CD4-positive, alpha-beta T cell treated with Interleukin-17A for 1 hour (primary cell): Measurements from ENCODE around the gene SLC10A6.
"Not testable (repeated sequence)": the region's sequence is repeated elsewhere in the genome, so short reads cannot be mapped to it uniquely, and the experiment has no call there.

Source experiments
- DNase-seq: peaks from one replicate; pipeline ENCODE4 v3.0.0-alpha.2; 2020

Gene SLC10A6, protein sequence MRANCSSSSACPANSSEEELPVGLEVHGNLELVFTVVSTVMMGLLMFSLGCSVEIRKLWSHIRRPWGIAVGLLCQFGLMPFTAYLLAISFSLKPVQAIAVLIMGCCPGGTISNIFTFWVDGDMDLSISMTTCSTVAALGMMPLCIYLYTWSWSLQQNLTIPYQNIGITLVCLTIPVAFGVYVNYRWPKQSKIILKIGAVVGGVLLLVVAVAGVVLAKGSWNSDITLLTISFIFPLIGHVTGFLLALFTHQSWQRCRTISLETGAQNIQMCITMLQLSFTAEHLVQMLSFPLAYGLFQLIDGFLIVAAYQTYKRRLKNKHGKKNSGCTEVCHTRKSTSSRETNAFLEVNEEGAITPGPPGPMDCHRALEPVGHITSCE

DNA sequence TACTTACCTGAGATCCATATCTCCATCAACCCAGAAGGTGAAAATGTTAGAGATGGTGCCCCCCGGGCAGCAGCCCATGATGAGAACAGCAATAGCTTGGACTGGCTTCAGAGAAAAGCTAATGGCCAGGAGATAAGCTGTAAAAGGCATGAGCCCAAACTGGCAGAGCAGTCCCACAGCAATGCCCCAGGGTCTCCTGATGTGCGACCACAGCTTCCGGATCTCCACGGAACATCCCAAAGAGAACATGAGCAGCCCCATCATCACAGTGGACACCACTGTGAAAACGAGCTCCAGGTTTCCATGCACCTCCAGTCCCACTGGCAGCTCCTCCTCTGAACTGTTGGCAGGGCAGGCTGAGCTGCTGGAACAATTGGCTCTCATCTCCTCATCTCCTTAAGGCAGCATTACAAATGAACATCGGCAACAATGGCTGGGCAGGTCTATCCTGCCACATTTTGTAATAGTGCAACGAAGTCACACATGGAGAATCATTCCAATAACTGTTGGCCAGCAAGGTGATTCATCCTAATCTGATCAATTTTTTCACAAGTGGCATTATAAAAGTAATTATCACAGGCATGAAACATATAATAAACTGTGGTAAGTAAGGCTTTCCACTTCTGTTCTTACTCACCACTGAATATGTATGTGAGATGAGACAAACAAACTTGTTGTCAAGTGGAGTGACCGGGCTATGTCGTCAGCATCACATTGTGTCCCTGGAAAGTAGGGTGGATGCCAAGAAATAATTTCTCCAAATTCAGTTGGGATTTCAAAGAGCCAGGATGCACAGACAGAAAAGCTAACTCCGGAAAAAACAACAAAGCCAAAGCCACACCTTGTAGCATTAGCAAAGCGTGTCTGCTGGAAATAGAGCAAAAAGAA lies at the start of gene SLC10A6:
TSS of gene SLC10A6 (minus strand) at position 653 of the 888 bp plus-strand sequence. CDS start at position 384, 269 bp downstream.
- DNase-seq, result no peak

DNA sequence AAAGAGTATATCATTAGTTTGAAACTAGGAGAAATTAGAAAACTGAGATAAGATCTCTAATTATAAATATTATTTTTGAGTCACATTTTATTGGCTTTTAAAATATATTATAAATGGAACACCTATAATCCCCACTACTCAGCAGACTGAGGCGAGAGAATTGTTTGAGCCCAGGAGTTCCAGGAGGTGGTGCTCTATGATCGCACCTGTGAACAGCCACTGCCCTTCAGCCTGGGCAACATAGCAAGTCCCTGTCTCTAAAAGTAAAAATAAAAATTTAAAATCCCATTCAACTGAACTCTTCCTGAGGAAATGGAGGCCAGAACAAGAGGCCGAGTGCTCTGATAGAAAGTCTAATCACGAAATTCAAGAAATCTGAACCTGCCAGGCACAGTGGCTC lies 49.4 kb upstream of the SLC10A6 start:
- no peak for DNase-seq

DNA sequence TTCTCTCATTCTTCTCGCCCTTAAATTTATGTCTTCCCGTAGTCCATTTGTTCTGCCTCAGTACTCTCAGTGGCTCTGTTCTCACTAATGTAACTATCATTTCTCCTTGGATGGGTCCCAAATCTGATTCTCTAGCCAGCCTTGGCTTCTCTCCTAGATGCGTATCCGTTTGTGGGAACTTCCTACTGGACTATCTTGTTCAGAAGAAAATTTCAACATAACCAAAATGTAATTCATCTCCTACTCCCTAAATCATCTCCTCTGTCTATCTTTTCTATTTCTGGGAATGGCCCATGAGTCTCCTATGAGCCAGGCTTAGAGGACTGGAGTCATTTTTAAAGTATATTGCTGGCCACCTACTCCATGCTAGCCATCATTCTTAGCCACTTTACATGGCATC lies 47.4 kb upstream of the SLC10A6 start:
- DNase-seq, result no peak

DNA sequence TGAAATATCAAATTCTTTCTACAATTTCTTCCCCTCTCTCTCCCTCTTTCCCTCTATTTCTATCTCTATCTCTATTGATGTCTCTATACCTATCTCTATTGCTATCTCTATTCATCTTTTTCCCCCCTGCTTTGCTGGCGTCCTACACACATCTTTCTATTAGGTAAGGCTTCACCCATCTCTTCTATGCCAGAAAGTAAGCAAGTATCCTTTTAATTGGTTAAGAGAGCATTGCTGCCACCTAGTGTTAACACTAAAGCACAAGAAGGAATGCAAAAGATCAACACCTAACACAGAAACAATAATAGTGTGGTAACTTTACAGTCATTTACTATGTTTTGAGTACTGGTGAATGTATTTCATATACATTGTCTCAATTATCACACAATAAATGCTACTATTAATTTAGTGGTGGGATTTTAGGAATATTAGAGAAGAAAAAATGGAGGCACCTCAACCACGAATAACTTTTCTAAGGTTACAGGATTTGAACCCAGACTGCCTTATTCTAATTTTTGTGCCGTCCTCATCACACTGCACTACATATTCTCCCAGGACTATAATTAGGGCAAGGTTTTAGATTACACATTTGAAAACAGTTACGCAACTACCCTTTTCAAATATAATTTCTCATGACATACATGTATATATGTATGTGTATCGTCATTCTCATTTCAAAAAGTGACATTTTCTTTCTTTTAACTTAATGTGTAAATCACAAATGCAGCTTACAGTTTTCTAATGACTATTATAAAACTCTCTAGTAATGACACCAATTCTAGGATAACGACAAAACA lies 46.7 kb upstream of the SLC10A6 start:
- DNase-seq, result peak; percentile 73

DNA sequence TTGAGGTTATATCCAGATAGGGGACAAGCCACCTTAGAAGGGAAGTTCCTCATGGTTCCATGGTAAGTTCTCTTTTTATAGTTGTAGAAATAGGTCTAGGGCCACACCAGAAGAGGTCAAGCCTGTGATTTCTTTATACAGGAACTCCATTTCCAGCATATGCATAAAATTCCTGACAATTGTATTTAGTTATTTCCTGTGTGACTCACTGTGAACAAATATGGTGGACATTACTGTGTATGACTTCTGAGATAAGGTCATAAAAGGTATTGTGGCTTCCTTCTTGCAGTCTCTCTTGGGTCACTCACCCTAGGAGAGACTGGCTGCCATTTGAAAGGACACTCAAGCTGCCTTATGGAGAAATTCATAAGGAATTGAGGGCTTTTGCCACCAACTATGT lies 45.3 kb upstream of the SLC10A6 start:
- no peak for DNase-seq

DNA sequence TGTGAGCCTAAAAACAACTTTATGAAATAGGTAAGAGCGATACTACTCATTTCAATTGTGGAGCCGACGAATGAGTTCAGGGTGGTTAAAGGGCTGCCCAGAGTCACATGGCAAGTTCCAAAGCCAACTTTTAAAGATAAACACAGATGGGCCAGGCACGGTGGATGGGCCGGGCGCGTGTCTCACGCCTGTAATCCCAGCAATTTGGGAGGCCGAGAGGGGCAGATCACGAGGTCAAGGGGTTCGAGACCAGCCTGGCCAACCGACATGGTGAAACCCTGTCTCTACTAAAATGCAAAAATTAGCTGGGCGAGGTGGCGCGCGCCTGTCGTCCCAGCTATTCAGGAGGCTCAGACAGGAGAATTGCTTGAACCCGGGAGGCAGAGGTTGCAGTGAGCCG lies 44.0 kb upstream of the SLC10A6 start:
- no peak for DNase-seq

DNA sequence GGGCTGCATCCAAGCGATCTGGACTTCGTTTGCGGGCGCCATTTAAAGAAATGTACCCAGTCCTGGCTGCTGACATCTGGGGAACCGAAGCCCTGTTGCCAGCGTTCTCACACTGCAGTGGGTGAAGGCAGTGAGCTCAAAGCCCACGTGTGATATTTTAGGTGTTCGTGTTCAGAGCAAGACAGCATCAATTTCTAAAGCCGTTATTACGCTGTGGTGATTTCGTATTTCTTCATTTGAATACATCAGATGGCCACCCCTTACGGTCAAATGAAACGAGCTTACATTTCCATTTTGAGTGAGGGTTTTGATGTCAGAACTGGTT lies 43.4 kb upstream of the SLC10A6 start:
- DNase-seq, result no peak

DNA sequence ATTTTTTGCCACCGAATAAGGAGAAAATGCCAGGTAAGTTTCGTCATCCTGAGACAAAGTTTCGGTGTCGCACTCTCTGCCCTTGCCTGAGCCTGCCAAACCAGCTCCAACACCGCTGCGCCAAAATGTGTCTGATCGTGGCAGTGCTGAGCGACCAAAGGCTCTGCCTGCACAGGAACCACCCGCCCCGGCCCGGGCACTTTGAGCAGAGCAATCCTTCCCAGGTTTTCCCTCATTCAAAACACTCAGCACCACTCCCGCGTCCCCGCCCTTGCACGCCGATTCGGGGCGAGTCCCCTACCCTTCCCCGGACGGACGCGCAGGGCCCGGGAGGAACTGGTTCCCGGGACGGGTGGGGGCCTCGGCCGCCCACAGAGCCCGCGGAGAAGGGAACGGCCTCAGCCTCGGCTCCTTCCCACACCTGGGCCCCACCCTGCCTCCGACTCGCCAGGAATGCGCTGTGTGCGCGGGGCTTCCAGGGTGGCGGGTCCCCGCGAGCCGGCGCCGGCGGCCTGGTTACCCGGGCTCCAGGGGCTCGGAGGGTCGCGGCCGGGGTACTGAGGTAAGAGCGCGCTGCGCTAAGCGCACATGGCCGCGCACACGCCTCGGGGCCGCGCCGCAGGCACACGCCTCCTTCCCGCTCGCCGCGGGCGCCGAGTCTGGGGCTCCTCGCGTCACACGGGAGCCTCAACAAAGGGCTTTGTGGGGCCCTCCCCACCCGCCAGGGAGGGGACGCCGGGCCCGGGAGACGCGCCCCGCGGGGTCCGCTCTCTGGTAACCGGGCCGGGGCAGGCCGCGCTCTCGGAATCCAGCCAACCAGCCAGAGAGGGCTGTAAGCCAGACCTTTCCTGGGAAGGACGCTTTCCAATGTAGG lies 42.8 kb upstream of the SLC10A6 start, which contains the start of gene C4orf36:
TSS of gene C4orf36 (minus strand) at position 661 of the 874 bp plus-strand sequence. CDS start 902 bp downstream, outside the sequence.
- no peak for DNase-seq

DNA sequence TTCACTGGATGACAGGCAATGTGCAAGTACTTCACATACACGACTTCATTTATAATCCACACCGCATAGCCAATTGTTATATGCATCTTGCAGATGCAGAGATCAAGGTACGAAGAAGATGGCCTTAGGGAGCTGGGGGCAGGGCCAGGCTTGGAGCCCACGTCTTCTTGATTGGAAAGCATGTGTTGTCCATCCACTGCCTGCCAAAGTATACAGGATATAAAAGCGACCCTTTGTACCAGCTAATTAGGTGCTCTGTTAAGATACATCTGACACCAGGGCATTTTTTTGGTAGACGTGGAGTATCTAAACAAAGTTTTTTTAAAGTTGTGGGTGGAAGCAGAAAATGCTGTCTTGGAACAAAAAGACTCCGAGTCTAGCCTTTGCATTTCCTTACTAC lies 41.6 kb upstream of the SLC10A6 start:
- no peak for DNase-seq

DNA sequence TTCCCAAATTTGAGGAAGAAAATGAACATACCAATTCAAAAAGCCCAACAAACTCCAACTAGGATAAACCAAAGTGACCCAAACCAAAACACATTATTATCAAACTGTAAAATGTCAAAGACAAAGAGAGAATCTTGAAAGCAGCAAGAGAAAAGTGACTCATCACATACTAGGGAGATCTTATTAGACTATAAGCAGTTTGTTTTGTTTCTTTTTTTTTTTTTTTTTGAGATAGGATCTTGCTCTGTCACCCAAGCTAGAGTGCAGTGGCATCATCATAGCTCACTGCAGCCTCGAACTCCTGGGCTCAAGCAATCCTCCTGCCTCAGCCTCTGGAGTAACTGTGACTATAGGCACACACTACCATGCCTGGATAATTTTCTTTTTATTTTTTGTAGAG lies 30.5 kb upstream of the SLC10A6 start:
- DNase-seq, result no peak

DNA sequence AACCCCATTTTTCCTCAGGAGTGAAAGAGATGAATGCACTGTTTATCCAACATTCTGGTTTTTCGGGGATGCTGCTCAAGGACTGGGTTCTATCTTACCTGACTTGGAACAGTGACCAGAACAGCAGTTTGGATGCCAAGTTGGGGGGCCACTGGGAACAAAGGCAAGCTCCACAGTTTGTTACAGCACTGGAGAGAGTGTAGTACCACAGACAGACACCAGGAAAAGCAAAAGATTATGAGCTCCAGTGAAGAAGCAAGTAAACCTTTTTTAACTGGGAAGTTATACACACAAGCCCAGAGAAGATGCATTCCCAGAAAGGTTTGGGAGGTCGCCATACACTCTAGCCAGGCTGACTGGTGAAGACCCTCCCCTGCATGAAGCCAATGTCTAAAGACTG lies 29.5 kb upstream of the SLC10A6 start:
- DNase-seq, result no peak

DNA sequence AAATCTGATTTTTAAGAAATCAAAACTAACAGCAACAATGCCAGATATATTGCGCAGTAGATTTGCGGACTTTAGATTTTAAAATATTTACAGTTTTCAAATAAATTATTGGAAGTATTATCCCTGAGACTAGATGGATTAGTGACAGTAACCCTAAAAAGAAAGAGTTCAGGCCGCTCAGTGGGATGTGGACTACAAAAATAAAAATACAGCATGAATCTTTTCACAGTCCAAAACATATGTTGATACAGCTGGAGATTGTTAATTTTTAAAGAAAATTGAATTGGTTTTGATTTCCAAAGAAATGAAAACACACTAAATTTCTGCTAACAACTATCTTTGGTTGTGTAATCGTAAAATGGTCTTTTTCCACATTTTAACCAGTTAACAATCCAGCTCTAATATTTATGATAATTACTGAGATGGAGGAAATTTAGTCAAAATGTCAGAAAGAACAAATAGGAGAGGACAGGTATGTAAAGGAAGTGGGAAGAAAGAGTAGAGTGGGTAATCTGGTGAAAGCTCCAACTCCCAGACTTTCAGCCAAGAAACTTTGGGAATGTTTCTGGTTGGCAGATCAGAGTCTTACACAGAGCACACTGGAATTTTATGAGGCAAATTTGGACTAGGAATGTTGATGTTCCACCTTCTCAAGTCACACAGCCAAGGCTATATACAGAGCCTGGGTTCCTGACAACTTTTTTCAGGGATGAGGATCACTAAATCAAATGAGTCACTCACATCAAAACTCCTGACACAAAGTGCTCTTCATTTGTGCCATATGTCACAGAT lies 27.9 kb upstream of the SLC10A6 start:
- no peak for DNase-seq

DNA sequence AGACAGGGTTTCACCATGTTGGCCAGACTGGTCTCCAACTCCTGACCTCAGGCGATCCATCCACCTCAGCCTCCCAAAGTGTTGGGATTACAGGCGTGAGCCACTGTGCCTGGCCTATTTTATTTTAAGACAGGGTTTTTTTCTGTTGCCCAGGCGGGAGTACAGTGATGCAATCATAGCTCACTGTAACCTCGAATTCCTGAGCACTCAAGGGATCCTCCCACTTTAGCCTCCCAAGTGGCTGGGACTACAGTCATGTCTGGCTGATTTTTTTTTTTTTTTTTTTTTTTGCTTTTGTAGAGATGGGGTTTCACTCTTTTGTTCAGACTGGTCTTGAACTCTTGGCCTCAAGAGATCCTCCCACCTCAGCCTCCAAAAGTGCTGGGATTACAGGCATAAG lies 26.3 kb upstream of the SLC10A6 start:
- not testable (repeated sequence) for DNase-seq

DNA sequence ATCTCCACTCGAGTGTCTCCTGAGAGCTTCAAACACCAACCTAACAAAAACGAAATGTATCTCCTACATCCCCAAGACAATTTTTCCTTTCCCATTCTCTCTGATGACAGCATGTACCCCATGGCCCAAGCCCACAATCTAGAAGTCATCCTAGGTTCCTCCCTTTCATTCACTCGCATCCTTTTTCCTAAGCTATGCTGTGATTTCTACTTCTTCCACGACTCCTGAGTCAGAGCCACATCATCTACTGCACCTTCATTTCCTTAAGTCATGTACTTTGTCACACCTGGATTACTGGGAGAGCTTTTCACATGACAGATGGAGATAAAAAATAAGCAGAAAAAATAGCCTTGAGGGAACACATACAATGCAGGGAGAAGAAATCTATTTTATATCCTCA lies 23.0 kb upstream of the SLC10A6 start:
- DNase-seq, result no peak

DNA sequence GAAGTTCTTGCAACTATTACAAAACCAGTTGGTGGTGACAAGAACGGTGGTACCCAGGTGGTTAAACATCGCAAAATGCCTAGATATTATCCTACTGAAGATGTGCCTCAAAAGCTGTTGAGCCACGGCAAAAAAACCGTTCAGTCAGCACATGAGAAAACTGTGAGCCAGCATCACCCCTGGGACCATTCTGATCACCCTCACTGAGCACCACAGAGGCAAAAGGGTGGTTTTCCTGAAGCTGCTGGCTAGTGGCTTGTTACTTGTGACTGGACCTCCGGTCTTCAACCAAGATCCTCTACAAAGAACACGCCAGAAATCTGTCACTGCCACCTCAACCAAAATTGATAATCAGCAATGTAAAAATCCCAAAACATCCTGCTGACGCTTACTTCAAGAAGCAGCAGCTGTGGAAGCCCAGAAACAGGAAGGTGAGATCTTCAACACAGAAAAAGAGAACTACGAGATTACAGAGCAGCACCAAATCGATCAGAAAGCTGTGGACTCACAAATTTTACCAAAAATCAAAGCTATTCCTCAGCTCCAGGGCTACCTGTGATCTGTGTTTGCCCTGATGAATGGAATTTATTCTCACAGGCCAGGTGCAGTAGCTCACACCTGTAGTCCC lies 21.4 kb upstream of the SLC10A6 start:
- no peak for DNase-seq

DNA sequence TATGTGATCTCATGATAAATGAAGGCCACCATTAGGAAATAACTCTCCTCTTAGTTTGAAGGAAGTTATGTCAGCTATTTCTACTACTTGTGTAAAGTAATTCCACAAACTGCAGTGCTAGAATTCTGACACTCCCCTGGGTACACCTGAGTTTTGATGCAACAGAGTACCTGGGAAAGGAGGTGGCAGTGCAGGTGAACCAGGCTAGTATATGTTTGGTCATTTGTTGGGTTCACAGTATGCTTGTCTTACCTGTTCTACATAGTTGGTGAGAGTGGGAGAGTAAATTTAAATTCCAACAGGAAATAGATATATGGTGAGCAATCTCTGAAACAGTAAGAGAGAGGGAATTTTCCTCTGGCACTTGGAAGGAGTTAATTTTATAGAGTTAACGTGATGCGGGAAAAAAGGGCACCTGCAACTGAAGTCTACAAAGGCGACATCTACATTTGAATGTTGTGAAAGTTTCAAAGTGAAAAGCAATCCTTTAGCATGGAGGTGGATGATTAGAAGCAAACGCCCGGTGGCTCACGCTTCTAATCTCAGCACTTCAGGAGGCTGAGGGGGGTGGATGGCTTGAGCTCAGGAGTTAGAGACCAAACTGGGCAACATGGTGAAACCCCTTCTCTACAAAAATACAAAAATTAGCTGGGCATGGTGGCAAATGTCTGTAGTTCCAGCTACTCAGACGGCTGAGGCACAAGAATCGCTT lies 8.3 kb upstream of the SLC10A6 start:
- DNase-seq, result no peak

DNA sequence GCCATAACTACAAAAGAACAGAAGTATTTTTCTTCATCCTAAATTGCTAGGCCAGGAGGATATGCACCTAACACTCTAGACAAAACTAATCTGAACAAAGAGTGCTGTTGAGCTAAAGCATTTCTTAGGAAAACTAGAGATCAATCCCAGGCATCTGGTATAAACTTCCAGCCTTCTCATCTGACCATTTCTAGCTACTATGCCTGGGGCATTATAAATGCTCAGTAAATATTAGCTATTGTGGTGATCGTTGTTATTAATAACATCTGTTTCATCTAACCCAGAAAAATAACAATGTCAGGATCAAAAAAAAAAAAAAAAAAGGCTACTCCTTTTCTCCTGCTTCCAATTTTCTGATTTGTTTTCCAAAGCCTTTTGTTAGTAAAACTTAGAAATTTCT lies 7.7 kb upstream of the SLC10A6 start:
- no peak for DNase-seq

DNA sequence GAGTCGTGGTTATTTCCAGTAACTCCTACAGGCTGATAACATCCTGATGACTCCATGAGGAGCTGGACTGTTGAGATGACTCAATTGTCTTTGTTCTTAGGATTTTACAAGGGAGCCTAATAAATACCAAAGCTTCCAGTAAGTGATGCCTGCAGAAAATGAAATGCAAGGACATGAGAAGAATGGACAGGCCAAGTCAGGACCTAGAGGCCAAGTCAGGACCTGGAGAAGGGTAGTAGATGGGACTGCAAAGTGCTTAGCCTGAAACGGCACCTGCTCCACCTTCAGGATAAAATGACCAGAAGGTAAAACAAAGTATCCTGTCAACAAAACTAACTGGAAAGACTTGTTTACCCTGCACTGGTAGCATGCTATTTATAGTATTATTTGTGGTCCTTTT lies 6.4 kb upstream of the SLC10A6 start:
- no peak for DNase-seq

DNA sequence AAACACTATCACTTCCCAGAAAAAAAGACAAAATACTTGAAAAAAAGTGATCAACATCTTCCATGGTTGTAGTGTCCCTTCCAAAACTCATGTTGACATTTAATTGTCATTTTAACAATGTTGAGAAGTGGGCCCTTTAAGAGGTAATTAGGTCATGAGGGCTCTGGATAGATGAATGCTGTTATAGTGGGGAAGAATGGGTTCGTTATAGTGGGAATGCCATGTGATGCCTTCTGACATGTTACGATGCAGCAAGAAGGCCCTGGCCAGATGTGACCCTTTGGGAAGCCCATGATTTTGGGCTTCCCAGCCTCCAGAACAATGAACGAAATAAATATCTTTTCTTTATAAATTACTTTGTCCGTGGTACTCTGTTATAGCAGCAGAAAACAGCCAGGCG lies 4.0 kb upstream of the SLC10A6 start:
- DNase-seq, result no peak

DNA sequence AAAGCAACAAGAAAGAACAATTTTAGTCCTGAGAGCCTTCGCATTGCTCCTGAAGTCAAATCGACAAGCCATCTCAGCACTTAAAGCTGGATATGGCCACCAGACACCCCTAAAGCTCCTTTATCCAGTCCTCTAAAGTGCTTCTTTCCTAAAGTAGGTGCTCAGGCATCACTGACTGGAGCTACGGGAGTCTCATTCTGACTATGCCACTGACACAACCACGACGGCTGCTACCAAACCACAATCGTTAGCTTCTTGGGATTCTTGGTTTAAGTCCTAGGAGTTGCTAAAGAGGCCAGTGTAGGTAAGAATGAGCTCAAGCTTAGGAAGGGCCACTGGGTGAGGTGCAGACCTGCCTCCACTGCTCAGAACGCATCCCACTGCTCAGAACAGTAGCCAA lies 1.0 kb downstream of the SLC10A6 start:
- no peak for DNase-seq
